ENCODE data around the gene CDK5RAP2. TPM values are rescaled to one million over a fixed set of nuclear protein-coding genes. Genes with fewer than 3 reads are reported as not detected.
"Not testable (repeated sequence)": the region's sequence is repeated elsewhere in the genome, so short reads cannot be mapped to it uniquely, and the experiment has no call there.

CDK5RAP2 gene
- total RNA-seq, 1 donor from 2014 or later = 54.7 TPM

- DNase-seq (no peak), ATAC-seq (no peak)
- Histone ChIP-seq H3K27ac (no peak overlapping the region), H3K9me3 (no peaks in the 10 kb centered on the region), H3K4me1 (peaks cover 8% of the 10 kb centered on the region), H3K36me3 (peaks cover 74% of the 10 kb centered on the region), H3K4me3 (no peak overlapping the region), H3K27me3 (ENCODE audit: low read depth) (no peaks in the 10 kb centered on the region)
- no peak for TF ChIP-seq CTCF (IDR thresholded peaks at IDR 0.05)
- intact Hi-C loops (cut with DNase I) = no loop called here
These were observed 55.9 kb downstream of the CDK5RAP2 start for GRCh38 chr9:120524038-120524437.

DNA sequence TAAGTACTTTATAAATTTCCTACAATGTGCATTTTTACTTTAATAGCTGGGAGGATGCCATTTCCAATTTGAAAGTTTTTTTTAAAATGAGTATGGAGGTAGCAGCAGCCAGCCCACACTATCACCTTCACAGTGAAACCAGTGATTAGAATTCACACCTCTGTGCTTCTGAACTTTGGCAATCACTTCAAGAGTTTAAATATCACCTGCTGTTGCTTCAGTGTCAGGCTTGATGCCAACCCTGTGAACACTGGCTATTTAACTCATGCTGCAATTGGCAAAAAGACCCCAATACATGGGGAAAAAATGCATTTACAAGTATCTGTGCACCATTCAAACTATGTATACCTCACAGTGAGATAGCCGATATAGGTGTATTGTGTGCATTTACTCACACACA is 57.4 kb downstream of the CDK5RAP2 start:
- Histone ChIP-seq H3K9me3 (no peaks in the 10 kb centered on the region), H3K4me3 (no peak overlapping the region), H3K4me1 (peaks cover 8% of the 10 kb centered on the region), H3K36me3 (peaks cover 68% of the 10 kb centered on the region), H3K27me3 (ENCODE audit: low read depth) (no peaks in the 10 kb centered on the region), H3K27ac (no peak overlapping the region)
- TF ChIP-seq CTCF (IDR thresholded peaks at IDR 0.05) = no peak
- intact Hi-C loops (cut with DNase I) = no loop called here
- DNase-seq = no peak
- ATAC-seq = no peak

DNA sequence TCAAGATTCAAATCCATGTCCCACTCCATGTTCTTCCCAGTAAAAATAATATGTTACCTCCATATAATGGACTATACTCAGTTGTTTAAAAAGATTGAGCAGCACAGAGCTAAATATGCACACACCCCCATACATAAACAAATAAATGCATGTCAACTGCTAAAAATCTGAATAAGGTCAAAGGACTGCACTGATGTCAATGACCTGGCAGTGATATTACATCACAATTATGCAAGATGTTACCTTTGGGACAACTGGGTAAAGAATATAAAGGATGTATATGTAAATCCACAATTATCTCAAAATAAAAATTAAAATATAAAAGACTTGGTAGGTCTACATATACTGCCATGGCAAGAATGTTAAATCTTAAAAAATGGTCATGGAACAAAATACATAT is 57.9 kb downstream of the CDK5RAP2 start:
- Histone ChIP-seq H3K4me1 (peaks cover 8% of the 10 kb centered on the region), H3K27ac (no peak overlapping the region), H3K27me3 (ENCODE audit: low read depth) (no peaks in the 10 kb centered on the region), H3K4me3 (no peak overlapping the region), H3K9me3 (no peaks in the 10 kb centered on the region), H3K36me3 (peaks cover 68% of the 10 kb centered on the region)
- ATAC-seq = no peak
- intact Hi-C loops (cut with DNase I) = no loop called here
- no peak for TF ChIP-seq CTCF (IDR thresholded peaks at IDR 0.05)
- no peak for DNase-seq

GRCh38 chr9:120521101-120521500 is 58.9 kb downstream of the CDK5RAP2 start:
- DNase-seq = no peak
- Histone ChIP-seq H3K9me3 (no peaks in the 10 kb centered on the region), H3K27me3 (ENCODE audit: low read depth) (no peaks in the 10 kb centered on the region), H3K36me3 (peaks cover 68% of the 10 kb centered on the region), H3K4me1 (peaks cover 8% of the 10 kb centered on the region), H3K27ac (no peak overlapping the region), H3K4me3 (no peak overlapping the region)
- ATAC-seq = no peak
- TF ChIP-seq CTCF (IDR thresholded peaks at IDR 0.05) = no peak
- intact Hi-C loops (cut with DNase I) = no loop called here

DNA sequence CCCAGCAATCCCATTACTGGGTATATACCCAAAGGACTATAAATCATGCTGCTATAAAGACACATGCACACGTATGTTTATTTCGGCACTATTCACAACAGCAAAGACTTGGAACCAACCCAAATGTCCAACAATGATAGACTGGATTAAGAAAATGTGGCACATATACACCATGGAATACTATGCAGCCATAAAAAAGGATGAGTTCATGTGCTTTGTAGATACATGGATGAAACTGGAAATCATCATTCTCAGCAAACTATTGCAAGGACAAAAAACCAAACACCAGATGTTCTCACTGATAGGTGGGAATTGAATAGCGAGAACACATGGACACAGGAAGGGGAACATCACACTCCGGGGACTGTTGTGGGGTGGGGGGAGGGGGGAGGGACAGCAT is 64.0 kb downstream of the CDK5RAP2 start:
- H3K9me3 ChIP-seq; H3K4me1 ChIP-seq; DNase-seq; intact Hi-C loops (cut with DNase I); ATAC-seq; H3K4me3 ChIP-seq; H3K27ac ChIP-seq; H3K27me3 ChIP-seq (ENCODE audit: low read depth): not testable (repeated sequence)
- H3K36me3 ChIP-seq = peaks cover 57% of the 10 kb centered on the region

DNA sequence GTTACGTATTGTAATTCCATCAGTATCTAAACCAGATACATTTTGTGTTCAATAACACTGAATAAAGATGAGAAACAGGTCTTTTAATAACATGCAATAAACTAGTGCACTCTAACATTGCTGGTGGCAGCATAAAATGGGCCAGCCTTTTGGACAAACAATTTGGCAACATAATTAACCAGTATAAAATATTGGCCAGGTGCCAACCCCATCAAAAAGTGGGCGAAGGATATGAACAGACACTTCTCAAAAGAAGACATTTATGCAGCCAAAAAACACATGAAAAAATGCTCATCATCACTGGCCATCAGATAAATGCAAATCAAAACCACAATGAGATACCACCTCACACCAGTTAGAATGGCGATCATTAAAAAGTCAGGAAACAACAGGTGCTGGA is 64.5 kb downstream of the CDK5RAP2 start:
- ATAC-seq; DNase-seq; H3K27ac ChIP-seq; intact Hi-C loops (cut with DNase I); H3K4me1 ChIP-seq; H3K4me3 ChIP-seq; H3K9me3 ChIP-seq; H3K27me3 ChIP-seq (ENCODE audit: low read depth): not testable (repeated sequence)
- peaks cover 57% of the 10 kb centered on the region for H3K36me3 ChIP-seq

GRCh38 chr9:120514405-120514804 is 65.6 kb downstream of the CDK5RAP2 start:
- ATAC-seq = no peak
- Histone ChIP-seq H3K27ac (no peak overlapping the region), H3K36me3 (peaks cover 56% of the 10 kb centered on the region), H3K4me1 (no peaks in the 10 kb centered on the region), H3K27me3 (ENCODE audit: low read depth) (no peaks in the 10 kb centered on the region), H3K4me3 (no peak overlapping the region), H3K9me3 (no peaks in the 10 kb centered on the region)
- no peak for TF ChIP-seq CTCF (IDR thresholded peaks at IDR 0.05)
- intact Hi-C loops (cut with DNase I) = no loop called here
- no peak for DNase-seq
